Esophagus (tissue), 2 donors: ENCODE results near the gene TBL1XR1. TPM values are rescaled to one million over a fixed set of nuclear protein-coding genes. Genes with fewer than 3 reads are reported as not detected.

Source experiments
- H3K27ac ChIP-seq, 2 donors: one replicate each; pipeline ENCODE4 v1.5.1; 2013; ENCODE audit warnings: low read depth in 2 of 2, mild to moderate bottlenecking in 2 of 2, inconsistent platforms in 1 of 2, low read length in 1 of 2, moderate library complexity in 1 of 2
- H3K27me3 ChIP-seq, 2 donors: one replicate each; pipeline ENCODE4 v1.6.1; 2013; ENCODE audit warnings: low read length in 2 of 2, control low read depth in 1 of 2, mild to moderate bottlenecking in 1 of 2; ENCODE audit not compliant: insufficient read depth in 2 of 2, control insufficient read depth in 1 of 2
- H3K36me3 ChIP-seq, 2 donors: one replicate each; pipeline ENCODE4 v1.6.1; 2013; ENCODE audit warnings: low read length in 1 of 2; ENCODE audit not compliant: control insufficient read depth in 2 of 2, insufficient read depth in 2 of 2
- H3K4me1 ChIP-seq, 2 donors: one replicate each; pipeline ENCODE4 v1.6.1; 2013; ENCODE audit warnings: low read length in 1 of 2; ENCODE audit not compliant: control insufficient read depth in 2 of 2, insufficient read depth in 2 of 2
- H3K4me3 ChIP-seq, 2 donors: one replicate each; pipeline ENCODE4 v1.5.1; 2013; ENCODE audit warnings: low read length in 2 of 2, mild to moderate bottlenecking in 2 of 2, low read depth in 1 of 2, moderate library complexity in 1 of 2
- H3K9me3 ChIP-seq, 2 donors: one replicate each; pipeline ENCODE4 v1.6.1; 2013; ENCODE audit warnings: mild to moderate bottlenecking in 2 of 2, low read depth in 1 of 2, low read length in 1 of 2, moderate library complexity in 1 of 2; ENCODE audit not compliant: control insufficient read depth in 2 of 2, insufficient read depth in 1 of 2
- WGBS, 2 donors: extraction: QIAGEN DNeasy Blood & Tissue Kit; methylation state at CpG; one replicate each; pipeline ENCODE4 v1.1.7; 2013; 5-methylcytosine and 5-hydroxymethylcytosine counted together
- polyA plus RNA-seq, 2 donors: library from polyadenylated mRNA; stranded (reverse); fragments of 200-250 nt; gene quantifications; one replicate each; pipeline ENCODE4 v1.2.3, GENCODE V29; 2013
- donor health status: healthy with polysubstance abuse.
- donor health status: Bipolar disorder and iron deficiency.

The TBL1XR1 gene
- polyA plus RNA-seq, 2 donors = 16.2 to 19.3 TPM

GRCh38 chr3:177124882-177125281 lies 72.4 kb downstream of the TBL1XR1 start:
- Histone ChIP-seq H3K9me3 (no peaks in the 10 kb centered on the region), H3K27ac (no peak overlapping the region), H3K36me3 (no peaks in the 10 kb centered on the region), H3K4me1 (no peaks in the 10 kb centered on the region), H3K27me3 (no peaks in the 10 kb centered on the region), H3K4me3 (no peak overlapping the region)
- 86 to 92% methylated on average over 1 of the region's 1 CpG for WGBS, 2 donors

- Histone ChIP-seq H3K36me3 (no peaks in the 10 kb centered on the region), H3K27me3 (no peaks in the 10 kb centered on the region), H3K9me3 (no peaks in the 10 kb centered on the region), H3K27ac (no peak overlapping the region), H3K4me3 (no peak overlapping the region), H3K4me1 (no peaks in the 10 kb centered on the region)
- WGBS, 2 donors = 86 to 87% methylated on average over 2 of the region's 2 CpGs
Observed at GRCh38 chr3:177123822-177124221, 73.5 kb downstream of the TBL1XR1 start.

- WGBS, 2 donors = 77 to 81% methylated on average over 4 of the region's 4 CpGs
- H3K27me3 ChIP-seq = no peaks in the 10 kb centered on the region
- no peaks in the 10 kb centered on the region for H3K4me1 ChIP-seq
- no peaks in the 10 kb centered on the region for H3K36me3 ChIP-seq
- no peak overlapping the region for H3K4me3 ChIP-seq
- no peaks in the 10 kb centered on the region for H3K9me3 ChIP-seq
- no peak overlapping the region for H3K27ac ChIP-seq
Observed at GRCh38 chr3:177122183-177122856, 75.0 kb downstream of the TBL1XR1 start.

GRCh38 chr3:177119829-177120228 lies 77.5 kb downstream of the TBL1XR1 start:
- Histone ChIP-seq H3K27me3 (no peaks in the 10 kb centered on the region), H3K9me3 (no peaks in the 10 kb centered on the region), H3K4me3 (no peak overlapping the region), H3K4me1 (no peaks in the 10 kb centered on the region), H3K36me3 (no peaks in the 10 kb centered on the region), H3K27ac (no peak overlapping the region)
- WGBS, 2 donors = 78 to 97% methylated on average over 3 of the region's 3 CpGs

- WGBS, 2 donors = 64% methylated on average over 3 of the region's 3 CpGs
- Histone ChIP-seq H3K36me3 (no peaks in the 10 kb centered on the region), H3K27ac (no peak overlapping the region), H3K4me1 (peaks cover 2% of the 10 kb centered on the region in 2 donors), H3K4me3 (no peak overlapping the region), H3K9me3 (no peaks in the 10 kb centered on the region), H3K27me3 (no peaks in the 10 kb centered on the region)
Observed at GRCh38 chr3:177114253-177114652, 83.0 kb downstream of the TBL1XR1 start.

GRCh38 chr3:177111541-177111949 lies 85.7 kb downstream of the TBL1XR1 start:
- Histone ChIP-seq H3K4me1 (peaks cover 2% of the 10 kb centered on the region in 2 donors), H3K9me3 (no peaks in the 10 kb centered on the region), H3K4me3 (no peak overlapping the region), H3K36me3 (no peaks in the 10 kb centered on the region), H3K27ac (peak overlapping the region in 1 of 2 donors; percentile 52), H3K27me3 (no peaks in the 10 kb centered on the region)
- 68 to 69% methylated on average over 4 of the region's 4 CpGs for WGBS, 2 donors

GRCh38 chr3:177110895-177111294 lies 86.4 kb downstream of the TBL1XR1 start:
- H3K36me3 ChIP-seq = no peaks in the 10 kb centered on the region
- no peaks in the 10 kb centered on the region for H3K9me3 ChIP-seq
- H3K4me3 ChIP-seq = no peak overlapping the region
- H3K27ac ChIP-seq = peak overlapping the region; percentile 14 to 33
- 35 to 48% methylated on average over 3 of the region's 3 CpGs for WGBS, 2 donors
- H3K27me3 ChIP-seq = no peaks in the 10 kb centered on the region
- peaks cover 2% of the 10 kb centered on the region in 2 donors for H3K4me1 ChIP-seq

- 57 to 63% methylated on average over 2 of the region's 2 CpGs for WGBS, 2 donors
- Histone ChIP-seq H3K4me1 (peaks cover 2% of the 10 kb centered on the region in 2 donors), H3K27me3 (no peaks in the 10 kb centered on the region), H3K36me3 (no peaks in the 10 kb centered on the region), H3K9me3 (no peaks in the 10 kb centered on the region), H3K27ac (peak overlapping the region in 1 of 2 donors; percentile 14), H3K4me3 (no peak overlapping the region)
Observed at GRCh38 chr3:177110386-177110785, 86.9 kb downstream of the TBL1XR1 start.

GRCh38 chr3:177109688-177110330 lies 87.5 kb downstream of the TBL1XR1 start:
- WGBS, 2 donors = 58 to 68% methylated on average over 5 of the region's 5 CpGs

GRCh38 chr3:177108648-177109047 lies 88.6 kb downstream of the TBL1XR1 start:
- Histone ChIP-seq H3K9me3 (no peaks in the 10 kb centered on the region), H3K4me3 (no peak overlapping the region), H3K27me3 (no peaks in the 10 kb centered on the region), H3K4me1 (peaks cover 0 to 2% of the 10 kb centered on the region in 2 donors), H3K36me3 (no peaks in the 10 kb centered on the region), H3K27ac (no peak overlapping the region)
- 49 to 63% methylated on average over 2 of the region's 2 CpGs for WGBS, 2 donors

More at GRCh38 chr3:177109688-177110330, 87.5 kb downstream of the TBL1XR1 start:
- Histone ChIP-seq H3K36me3 (no peaks in the 10 kb centered on the region), H3K27ac (peak overlapping the region in 1 of 2 donors; percentile 31), H3K4me3 (no peak overlapping the region), H3K9me3 (no peaks in the 10 kb centered on the region), H3K27me3 (no peaks in the 10 kb centered on the region), H3K4me1 (peaks cover 2% of the 10 kb centered on the region in 2 donors)
